Measurements from ENCODE around the gene USP33. TPM values are rescaled to one million over a fixed set of nuclear protein-coding genes. Genes with fewer than 3 reads are reported as not detected.

USP33 gene
- total and polyA plus RNA-seq, 9 of the 15 experiments (the other 6 are each of a cell fraction or from before 2014, with no cell fraction given) = 22.4 to 83.5 (median 44.7) TPM

DNA sequence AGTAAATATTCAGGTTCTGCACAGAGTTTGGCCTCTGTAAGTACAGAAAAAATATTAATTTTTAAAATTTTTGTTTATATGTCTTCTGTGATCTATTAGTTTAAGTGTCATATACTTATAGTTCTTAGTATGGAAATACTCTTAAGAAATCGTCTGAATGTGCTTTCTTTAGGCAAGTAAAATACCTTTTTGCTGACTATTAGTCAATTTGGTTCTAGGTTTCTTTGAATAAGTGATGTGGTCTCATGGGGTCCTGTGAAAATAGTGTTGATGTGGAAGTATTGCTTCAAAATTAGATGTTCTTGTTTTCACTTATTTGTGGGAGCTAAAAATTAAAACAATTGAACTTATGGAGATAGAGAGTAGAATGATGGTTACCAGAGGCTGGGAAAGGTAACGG lies 43.7 kb upstream of the USP33 start (continued):
- TF ChIP-seq, protein P1, sequence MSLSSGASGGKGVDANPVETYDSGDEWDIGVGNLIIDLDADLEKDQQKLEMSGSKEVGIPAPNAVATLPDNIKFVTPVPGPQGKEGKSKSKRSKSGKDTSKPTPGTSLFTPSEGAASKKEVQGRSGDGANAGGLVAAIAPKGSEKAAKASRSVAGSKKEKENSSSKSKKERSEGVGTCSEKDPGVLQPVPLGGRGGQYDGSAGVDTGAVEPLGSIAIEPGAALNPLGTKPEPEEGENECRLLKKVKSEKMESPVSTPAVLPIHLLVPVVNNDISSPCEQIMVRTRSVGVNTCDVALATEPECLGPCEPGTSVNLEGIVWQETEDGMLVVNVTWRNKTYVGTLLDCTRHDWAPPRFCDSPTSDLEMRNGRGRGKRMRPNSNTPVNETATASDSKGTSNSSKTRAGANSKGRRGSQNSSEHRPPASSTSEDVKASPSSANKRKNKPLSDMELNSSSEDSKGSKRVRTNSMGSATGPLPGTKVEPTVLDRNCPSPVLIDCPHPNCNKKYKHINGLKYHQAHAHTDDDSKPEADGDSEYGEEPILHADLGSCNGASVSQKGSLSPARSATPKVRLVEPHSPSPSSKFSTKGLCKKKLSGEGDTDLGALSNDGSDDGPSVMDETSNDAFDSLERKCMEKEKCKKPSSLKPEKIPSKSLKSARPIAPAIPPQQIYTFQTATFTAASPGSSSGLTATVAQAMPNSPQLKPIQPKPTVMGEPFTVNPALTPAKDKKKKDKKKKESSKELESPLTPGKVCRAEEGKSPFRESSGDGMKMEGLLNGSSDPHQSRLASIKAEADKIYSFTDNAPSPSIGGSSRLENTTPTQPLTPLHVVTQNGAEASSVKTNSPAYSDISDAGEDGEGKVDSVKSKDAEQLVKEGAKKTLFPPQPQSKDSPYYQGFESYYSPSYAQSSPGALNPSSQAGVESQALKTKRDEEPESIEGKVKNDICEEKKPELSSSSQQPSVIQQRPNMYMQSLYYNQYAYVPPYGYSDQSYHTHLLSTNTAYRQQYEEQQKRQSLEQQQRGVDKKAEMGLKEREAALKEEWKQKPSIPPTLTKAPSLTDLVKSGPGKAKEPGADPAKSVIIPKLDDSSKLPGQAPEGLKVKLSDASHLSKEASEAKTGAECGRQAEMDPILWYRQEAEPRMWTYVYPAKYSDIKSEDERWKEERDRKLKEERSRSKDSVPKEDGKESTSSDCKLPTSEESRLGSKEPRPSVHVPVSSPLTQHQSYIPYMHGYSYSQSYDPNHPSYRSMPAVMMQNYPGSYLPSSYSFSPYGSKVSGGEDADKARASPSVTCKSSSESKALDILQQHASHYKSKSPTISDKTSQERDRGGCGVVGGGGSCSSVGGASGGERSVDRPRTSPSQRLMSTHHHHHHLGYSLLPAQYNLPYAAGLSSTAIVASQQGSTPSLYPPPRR (CRISPR knock-in tag; IDR thresholded peaks at IDR 0.05; ENCODE audit: borderline replicate concordance) = no peak
- TF ChIP-seq, protein P2, sequence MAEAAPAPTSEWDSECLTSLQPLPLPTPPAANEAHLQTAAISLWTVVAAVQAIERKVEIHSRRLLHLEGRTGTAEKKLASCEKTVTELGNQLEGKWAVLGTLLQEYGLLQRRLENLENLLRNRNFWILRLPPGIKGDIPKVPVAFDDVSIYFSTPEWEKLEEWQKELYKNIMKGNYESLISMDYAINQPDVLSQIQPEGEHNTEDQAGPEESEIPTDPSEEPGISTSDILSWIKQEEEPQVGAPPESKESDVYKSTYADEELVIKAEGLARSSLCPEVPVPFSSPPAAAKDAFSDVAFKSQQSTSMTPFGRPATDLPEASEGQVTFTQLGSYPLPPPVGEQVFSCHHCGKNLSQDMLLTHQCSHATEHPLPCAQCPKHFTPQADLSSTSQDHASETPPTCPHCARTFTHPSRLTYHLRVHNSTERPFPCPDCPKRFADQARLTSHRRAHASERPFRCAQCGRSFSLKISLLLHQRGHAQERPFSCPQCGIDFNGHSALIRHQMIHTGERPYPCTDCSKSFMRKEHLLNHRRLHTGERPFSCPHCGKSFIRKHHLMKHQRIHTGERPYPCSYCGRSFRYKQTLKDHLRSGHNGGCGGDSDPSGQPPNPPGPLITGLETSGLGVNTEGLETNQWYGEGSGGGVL (CRISPR knock-in tag; IDR thresholded peaks at IDR 0.05) = no peak
- TF ChIP-seq ZNF699 (CRISPR knock-in tag; IDR thresholded peaks at IDR 0.05; ENCODE audit: insufficient replicate concordance) (no peak), SIRT6 (IDR thresholded peaks at IDR 0.05; ENCODE audit: low read depth, low read length) (no peak), MEF2D (tag; conservative IDR thresholded peaks at IDR 0.05; ENCODE audit: low read depth) (no peak), ZNF316 (IDR thresholded peaks at IDR 0.05) (peak; percentile 85), CEBPB (tag; IDR thresholded peaks at IDR 0.05) (no peak), C11orf30 (IDR thresholded peaks at IDR 0.05; ENCODE audit: low read depth) (peak; percentile 64), CREBBP (IDR thresholded peaks at IDR 0.05; ENCODE audit: low read depth, low read length) (no peak)
